Measurements from ENCODE around the gene MTERF1.
"Not testable (repeated sequence)": the region's sequence is repeated elsewhere in the genome, so short reads cannot be mapped to it uniquely, and the experiment has no call there.

Gene MTERF1, protein sequence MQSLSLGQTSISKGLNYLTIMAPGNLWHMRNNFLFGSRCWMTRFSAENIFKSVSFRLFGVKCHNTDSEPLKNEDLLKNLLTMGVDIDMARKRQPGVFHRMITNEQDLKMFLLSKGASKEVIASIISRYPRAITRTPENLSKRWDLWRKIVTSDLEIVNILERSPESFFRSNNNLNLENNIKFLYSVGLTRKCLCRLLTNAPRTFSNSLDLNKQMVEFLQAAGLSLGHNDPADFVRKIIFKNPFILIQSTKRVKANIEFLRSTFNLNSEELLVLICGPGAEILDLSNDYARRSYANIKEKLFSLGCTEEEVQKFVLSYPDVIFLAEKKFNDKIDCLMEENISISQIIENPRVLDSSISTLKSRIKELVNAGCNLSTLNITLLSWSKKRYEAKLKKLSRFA

GRCh38 chr7:91880413-91881241 is at the start of gene MTERF1:
Gene MTERF1 (minus strand): TSS chr7:91880702. CDS start chr7:91880083, 619 bp downstream.
- DNase-seq: peak; percentile 92

DNA sequence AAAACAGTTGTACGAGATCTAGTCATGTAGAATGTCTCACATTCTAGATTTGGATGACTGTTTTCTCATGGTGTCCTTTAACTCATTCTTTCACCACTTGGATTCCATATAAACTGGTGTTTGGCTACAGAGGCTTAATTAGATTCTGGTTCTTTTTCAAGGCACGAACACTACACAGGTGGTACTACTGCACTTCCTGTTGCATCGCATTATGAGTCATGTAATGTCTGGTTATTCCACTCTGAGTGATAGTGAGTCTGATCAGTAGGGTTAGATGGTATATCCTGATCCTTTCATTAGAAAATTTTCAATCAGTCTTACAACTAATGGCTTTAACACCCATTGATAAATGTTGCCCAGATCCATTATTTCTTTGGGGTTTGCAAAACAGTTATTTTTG is 49.0 kb upstream of the MTERF1 start:
- DNase-seq: no peak

- no peak for DNase-seq
Observed at GRCh38 chr7:91927912-91928311, 47.4 kb upstream of the MTERF1 start.

DNA sequence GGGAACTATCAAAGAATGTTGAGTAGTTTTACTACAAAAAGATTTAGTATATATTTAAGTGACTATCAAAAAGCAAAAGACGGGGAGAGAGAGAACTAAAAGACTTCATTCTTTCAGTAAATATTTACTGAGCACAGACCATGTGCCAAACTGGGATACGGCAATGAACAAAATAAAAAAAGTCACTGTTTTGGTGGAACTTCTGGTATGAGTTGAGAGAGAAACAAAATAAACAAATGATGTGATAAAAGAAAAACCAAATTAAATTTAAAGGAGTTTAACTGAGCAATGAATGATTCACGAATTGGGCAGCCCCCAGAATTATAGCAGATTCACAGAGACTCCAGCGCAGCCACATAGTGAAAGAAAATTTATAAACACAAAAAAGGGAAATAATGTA is 42.4 kb upstream of the MTERF1 start:
- no peak for DNase-seq

GRCh38 chr7:91918356-91918755 is 37.9 kb upstream of the MTERF1 start:
- DNase-seq: no peak

DNA sequence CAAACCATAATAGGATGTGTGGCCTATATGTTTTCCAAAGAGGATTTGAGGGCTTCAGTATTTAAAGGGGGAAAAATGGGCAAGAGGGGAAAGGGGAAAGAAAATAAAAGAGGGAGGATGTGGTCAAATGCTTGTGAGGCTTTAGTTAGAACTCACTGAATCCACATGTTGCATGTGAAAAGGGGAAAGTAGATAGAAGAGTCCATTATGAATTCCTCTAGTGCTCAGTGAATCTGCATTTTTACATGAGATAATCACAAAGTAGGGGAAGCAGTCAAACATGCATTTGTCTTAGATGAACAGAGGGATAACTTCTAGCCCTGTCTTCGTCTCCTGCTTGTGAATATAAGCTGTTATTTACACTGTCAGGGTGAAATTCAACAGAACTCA is 35.5 kb upstream of the MTERF1 start:
- peak; percentile 18 for DNase-seq

DNA sequence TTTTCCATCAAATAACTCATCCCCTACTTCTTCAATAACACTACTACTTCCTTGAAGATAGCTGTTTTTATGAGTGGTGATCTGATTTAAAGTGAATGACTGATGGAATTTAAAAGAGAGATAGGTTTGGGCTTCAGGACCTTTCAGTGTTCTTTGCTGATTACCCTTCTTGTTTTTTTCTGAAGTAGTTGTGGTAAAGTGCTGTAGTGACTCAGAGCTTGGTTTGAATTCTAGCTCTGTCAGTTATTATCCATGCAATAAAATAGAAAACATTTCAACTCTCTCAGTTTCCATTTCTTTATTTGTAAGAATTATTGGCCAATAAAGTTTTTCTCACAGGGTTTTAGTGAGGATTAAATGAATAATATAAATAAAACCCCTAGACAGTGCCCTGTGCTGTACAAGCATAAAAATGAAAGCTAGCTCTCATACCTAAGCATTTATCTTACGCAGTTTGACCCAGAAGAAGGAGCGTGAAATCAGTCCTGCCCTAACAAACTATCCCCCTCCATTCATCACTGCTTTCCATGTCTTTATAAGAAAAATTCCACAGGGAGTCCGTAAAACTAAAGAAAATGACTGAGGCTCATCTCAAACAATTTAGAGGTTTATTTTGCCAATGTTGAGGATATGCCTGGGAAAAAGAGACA is 35.0 kb upstream of the MTERF1 start:
- DNase-seq: peak; percentile 40

DNA sequence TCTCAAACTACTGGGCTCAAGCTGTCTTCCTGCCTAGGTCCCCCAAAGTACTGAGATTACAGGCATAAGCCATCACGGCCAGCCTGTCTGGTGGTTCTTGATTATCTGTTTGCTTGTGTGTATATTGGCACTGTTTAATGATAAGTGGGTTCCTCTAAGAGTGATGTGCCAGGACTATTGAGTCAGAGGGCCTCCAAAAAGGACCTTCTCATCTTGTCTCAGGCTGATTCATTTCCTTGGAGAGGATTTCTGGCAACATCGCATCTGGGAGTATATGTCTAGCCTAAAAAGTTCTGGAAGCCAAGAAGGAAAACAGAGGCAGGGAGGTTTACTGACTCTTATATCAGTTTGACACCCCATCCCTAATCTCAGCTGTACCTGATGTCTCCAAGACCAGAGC is 33.1 kb upstream of the MTERF1 start:
- DNase-seq: peak; percentile 68

DNA sequence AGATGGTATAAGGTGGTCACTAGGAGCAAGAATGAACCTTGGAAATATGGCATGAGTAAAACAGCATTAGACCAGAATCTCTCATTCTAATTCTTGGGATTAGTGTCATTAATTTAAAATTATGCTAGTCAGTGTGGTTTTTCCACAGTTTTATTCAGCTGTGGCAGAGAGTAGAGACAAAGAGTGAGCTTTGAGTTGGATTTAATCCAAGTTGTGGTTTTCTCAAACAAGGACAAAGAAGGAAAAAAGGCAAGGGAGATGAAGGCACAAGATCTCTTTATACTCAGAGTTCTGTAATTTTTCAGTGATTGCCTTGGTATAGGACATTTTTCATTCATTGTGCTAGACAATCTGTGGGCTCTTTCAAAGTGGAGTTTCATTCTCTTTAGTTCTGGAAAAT is 32.0 kb upstream of the MTERF1 start:
- DNase-seq: peak; percentile 43

DNA sequence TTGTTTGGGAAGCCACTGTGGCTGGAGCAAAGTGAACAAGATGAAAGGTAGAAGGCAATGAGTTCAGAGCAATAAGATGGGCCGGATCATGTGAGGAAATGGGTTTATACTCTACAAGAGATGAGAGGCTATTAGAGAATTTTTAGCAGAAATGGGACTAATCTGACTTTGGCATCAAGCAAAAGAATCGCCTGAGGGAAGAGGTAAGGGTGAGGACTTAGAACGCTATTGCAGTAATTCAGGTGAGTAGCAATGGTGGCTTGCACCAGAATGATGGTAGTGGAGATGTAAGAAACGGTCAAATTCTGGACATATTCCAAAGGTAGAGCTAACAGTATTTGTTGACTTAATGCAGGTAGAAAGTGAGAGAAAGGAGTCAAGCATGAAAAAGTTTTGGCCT is 30.6 kb upstream of the MTERF1 start:
- DNase-seq: no peak

- no peak for DNase-seq
Observed at GRCh38 chr7:91910171-91910570, 29.7 kb upstream of the MTERF1 start.

DNA sequence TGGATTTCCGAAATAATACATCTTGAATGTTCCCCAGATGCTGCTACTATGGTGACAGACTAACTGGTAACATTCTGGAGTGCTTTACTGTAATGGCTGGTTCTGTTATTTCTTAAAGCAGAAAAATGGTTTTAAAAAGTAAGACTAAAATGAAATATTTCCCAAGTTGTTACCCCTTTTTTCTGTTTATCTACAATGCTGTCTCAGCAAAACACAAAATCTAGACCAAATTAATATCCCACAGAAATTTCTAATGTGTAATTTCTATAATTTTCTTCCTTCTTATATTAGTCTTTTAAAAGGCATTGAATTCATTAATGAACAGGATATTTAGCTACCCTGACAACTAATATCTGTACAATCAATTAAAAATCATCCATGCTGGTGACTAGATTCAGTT is 19.1 kb upstream of the MTERF1 start:
- DNase-seq: no peak

- no peak for DNase-seq
Observed at GRCh38 chr7:91898240-91898992, 17.9 kb upstream of the MTERF1 start.

GRCh38 chr7:91894781-91895480 is 14.4 kb upstream of the MTERF1 start:
- no peak for DNase-seq

- not testable (repeated sequence) for DNase-seq
Observed at GRCh38 chr7:91893699-91894098, 13.2 kb upstream of the MTERF1 start.

DNA sequence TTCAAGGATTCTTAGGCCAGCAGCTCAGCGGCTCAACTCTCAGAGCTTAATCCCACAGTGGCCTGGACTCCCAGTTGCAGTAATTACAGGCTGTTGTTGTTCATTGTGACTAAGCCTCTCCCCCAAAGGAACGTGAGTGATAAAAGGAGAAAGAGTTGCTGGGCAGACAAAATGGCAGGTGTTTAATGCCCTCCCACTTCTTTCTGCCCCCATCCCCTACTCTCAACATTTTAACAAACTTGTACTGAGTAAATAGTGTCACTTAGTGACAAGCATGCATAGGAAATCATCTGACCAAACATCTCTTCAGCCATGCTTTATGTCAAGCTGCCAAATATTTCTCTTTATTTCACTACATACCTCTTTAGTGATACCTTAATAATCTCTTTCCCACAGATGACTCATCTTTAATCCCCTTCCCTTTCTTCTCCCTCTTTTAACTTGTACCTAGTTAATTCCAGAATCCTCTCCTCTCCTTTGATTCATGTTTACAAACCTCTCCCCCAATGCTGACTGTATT is 12.4 kb upstream of the MTERF1 start:
- DNase-seq: peak; percentile 38

DNA sequence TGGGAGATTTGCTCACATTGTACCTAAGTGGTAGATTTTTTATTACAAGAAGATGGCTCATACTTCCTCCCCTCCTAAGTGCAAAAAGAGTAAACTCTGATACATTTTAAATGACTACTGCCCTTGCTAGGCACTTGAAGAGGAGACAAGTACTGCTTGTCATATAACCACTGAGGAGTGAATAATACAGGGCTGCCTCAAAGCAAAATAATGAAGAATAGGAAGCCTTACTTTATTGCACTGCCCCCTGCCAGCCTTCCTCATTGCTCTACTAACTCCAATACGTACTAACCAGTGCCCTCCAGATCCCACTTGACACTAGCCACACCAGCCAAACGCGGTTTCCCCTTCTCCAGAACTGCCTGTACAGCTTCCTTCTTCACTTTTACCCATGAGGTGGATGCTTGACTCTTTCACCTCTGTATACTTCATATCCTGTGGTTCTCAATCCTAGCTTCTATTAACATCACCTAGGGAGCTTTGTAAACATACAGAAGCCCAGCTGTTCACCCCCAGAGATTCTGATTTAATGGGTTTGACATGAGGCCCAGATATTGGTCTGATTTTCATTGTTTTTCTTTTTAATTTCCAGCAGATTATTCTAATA is 11.7 kb upstream of the MTERF1 start:
- no peak for DNase-seq

- DNase-seq: not testable (repeated sequence)
Observed at GRCh38 chr7:91888271-91889175, 8.0 kb upstream of the MTERF1 start.

DNA sequence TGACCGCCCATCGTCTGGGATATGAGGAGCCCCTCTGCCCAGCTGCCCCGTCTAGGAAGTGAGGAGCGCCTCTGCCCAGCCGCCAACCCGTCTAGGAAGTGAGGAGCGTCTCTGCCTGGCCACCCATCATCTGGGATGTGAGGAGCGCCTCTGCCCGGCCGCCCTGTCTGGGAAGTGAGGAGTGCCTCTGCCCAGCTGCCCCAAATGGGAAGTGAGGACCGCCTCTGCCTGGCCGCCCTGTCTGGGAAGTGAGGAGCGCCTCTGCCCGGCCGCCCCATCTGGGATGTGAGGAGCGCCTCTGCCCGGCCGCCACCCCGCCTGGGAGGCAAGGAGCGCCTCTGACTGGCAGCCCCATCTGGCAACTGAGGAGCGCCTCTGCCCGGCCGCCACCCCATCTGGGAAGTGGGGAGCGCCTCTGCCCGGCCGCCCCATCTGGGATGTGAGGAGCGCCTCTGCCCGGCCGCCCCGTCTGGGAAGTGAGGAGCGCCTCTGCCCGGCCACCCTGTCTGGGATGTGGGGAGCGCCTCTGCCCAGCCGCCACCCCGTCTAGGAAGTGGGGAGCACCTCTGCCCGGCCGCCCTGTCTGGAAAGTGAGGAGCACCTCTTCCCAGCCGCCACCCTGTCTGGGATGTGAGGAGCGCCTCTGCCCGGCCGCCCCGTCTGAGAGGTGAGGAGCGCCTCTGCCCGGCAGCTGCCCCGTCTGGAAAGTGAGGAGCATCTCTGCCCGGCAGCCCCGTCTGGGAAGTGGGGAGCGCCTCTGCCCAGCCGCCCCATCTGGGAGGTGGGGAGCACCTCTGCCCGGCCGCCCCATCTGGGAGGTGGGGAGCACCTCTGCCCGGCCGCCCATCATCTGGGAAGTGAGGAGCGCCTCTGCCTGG is 7.1 kb upstream of the MTERF1 start:
- DNase-seq: not testable (repeated sequence)

Measured in fibroblast of skin of right biceps (primary cell).